Measurements from ENCODE around the gene CLEC20A. TPM values are rescaled to one million over a fixed set of nuclear protein-coding genes. Genes with fewer than 3 reads are reported as not detected.

Gene CLEC20A
- total RNA-seq, 1 donor from 2014 or later, result not detected

- H3K4me3 Mint-ChIP-seq (ENCODE audit: unreplicated experiment), result no peak overlapping the region
- TF ChIP-seq CTCF (IDR thresholded peaks at IDR 0.05), result no peak
- peaks cover 6% of the 10 kb centered on the region for H3K36me3 Mint-ChIP-seq (ENCODE audit: low read depth)
- no peaks in the 10 kb centered on the region for H3K9me3 Mint-ChIP-seq (ENCODE audit: low read depth)
- H3K27me3 Mint-ChIP-seq (ENCODE audit: low read depth), result no peaks in the 10 kb centered on the region
- H3K4me1 Mint-ChIP-seq (ENCODE audit: low read depth), result no peaks in the 10 kb centered on the region
- no peak overlapping the region for H3K27ac Mint-ChIP-seq (ENCODE audit: unreplicated experiment)
- no peak for DNase-seq (ENCODE audit: low spot score)
Observed at GRCh38 chr1:178485541-178485981, 11.2 kb downstream of the CLEC20A start.

GRCh38 chr1:178484698-178485225 is 12.0 kb downstream of the CLEC20A start:
- no peak overlapping the region for H3K27ac Mint-ChIP-seq (ENCODE audit: unreplicated experiment)

GRCh38 chr1:178483251-178483957 is 13.4 kb downstream of the CLEC20A start:
- Mint-ChIP-seq H3K27me3 (ENCODE audit: low read depth) (no peaks in the 10 kb centered on the region), H3K27ac (ENCODE audit: unreplicated experiment) (no peak overlapping the region), H3K9me3 (ENCODE audit: low read depth) (no peaks in the 10 kb centered on the region), H3K4me1 (ENCODE audit: low read depth) (no peaks in the 10 kb centered on the region), H3K4me3 (ENCODE audit: unreplicated experiment) (no peak overlapping the region), H3K36me3 (ENCODE audit: low read depth) (peaks cover 6% of the 10 kb centered on the region)
- no peak for TF ChIP-seq CTCF (IDR thresholded peaks at IDR 0.05)
- no peak for DNase-seq (ENCODE audit: low spot score)

More at GRCh38 chr1:178484698-178485225, 12.0 kb downstream of the CLEC20A start:
- Mint-ChIP-seq H3K4me3 (ENCODE audit: unreplicated experiment) (no peak overlapping the region), H3K27me3 (ENCODE audit: low read depth) (no peaks in the 10 kb centered on the region), H3K9me3 (ENCODE audit: low read depth) (no peaks in the 10 kb centered on the region), H3K4me1 (ENCODE audit: low read depth) (no peaks in the 10 kb centered on the region), H3K36me3 (ENCODE audit: low read depth) (peaks cover 6% of the 10 kb centered on the region)
- TF ChIP-seq CTCF (IDR thresholded peaks at IDR 0.05), result no peak
- no peak for DNase-seq (ENCODE audit: low spot score)

GRCh38 chr1:178477841-178478240 is 18.9 kb downstream of the CLEC20A start:
- peaks cover 4% of the 10 kb centered on the region for H3K4me1 Mint-ChIP-seq (ENCODE audit: low read depth)
- DNase-seq (ENCODE audit: low spot score), result no peak
- no peaks in the 10 kb centered on the region for H3K27me3 Mint-ChIP-seq (ENCODE audit: low read depth)
- peaks cover 27% of the 10 kb centered on the region for H3K36me3 Mint-ChIP-seq (ENCODE audit: low read depth)
- no peak overlapping the region for H3K27ac Mint-ChIP-seq (ENCODE audit: unreplicated experiment)
- H3K9me3 Mint-ChIP-seq (ENCODE audit: low read depth), result no peaks in the 10 kb centered on the region
- H3K4me3 Mint-ChIP-seq (ENCODE audit: unreplicated experiment), result no peak overlapping the region
- no peak for TF ChIP-seq CTCF (IDR thresholded peaks at IDR 0.05)

GRCh38 chr1:178477373-178477772 is 19.4 kb downstream of the CLEC20A start:
- TF ChIP-seq CTCF (IDR thresholded peaks at IDR 0.05), result no peak
- Mint-ChIP-seq H3K4me3 (ENCODE audit: unreplicated experiment) (no peak overlapping the region), H3K27me3 (ENCODE audit: low read depth) (no peaks in the 10 kb centered on the region), H3K27ac (ENCODE audit: unreplicated experiment) (no peak overlapping the region), H3K4me1 (ENCODE audit: low read depth) (peaks cover 4% of the 10 kb centered on the region), H3K36me3 (ENCODE audit: low read depth) (peaks cover 29% of the 10 kb centered on the region), H3K9me3 (ENCODE audit: low read depth) (no peaks in the 10 kb centered on the region)
- no peak for DNase-seq (ENCODE audit: low spot score)
